Small intestine (tissue), 16 donors: ENCODE data around the gene ANKRD13A. TPM values are rescaled to one million over a fixed set of nuclear protein-coding genes. Genes with fewer than 3 reads are reported as not detected.

Source experiments
- DNase-seq, 2 donors: peaks; one replicate each; pipeline versions ENCODE4 v3.0.0 to v3.0.0-alpha.2; 2013
- FAIRE-seq: peaks from 2 replicates; lab custom pipeline; 2012; peaks lifted over from hg19 to GRCh38; lab: Jason Lieb, UNC
- H3K27ac ChIP-seq, 3 donors: one replicate each; pipeline ENCODE4 v1.5.1; 2013; ENCODE audit warnings: low read length in 2 of 3, mild to moderate bottlenecking in 2 of 3, control low read depth in 1 of 3, inconsistent platforms in 1 of 3, low read depth in 1 of 3, moderate library complexity in 1 of 3
- H3K27me3 ChIP-seq, 3 donors: one replicate each; pipeline ENCODE4 v1.6.1; 2013; ENCODE audit warnings: low read length in 3 of 3, inconsistent platforms in 1 of 3; ENCODE audit not compliant: control insufficient read depth in 3 of 3, insufficient read depth in 3 of 3
- H3K36me3 ChIP-seq, 3 donors: one replicate each; pipeline ENCODE4 v1.6.1; 2013; ENCODE audit warnings: low read length in 3 of 3, inconsistent platforms in 1 of 3, low read depth in 1 of 3, mild to moderate bottlenecking in 1 of 3, moderate library complexity in 1 of 3; ENCODE audit not compliant: control insufficient read depth in 3 of 3, insufficient read depth in 2 of 3
- H3K4me1 ChIP-seq, 3 donors: one replicate each; pipeline ENCODE4 v1.6.1; 2013; ENCODE audit warnings: low read length in 2 of 3, inconsistent platforms in 1 of 3, low read depth in 1 of 3, mild to moderate bottlenecking in 1 of 3, moderate library complexity in 1 of 3; ENCODE audit not compliant: control insufficient read depth in 3 of 3, insufficient read depth in 2 of 3
- H3K4me3 ChIP-seq, 3 donors: one replicate each; pipeline ENCODE4 v1.5.1; 2013; ENCODE audit warnings: low read length in 3 of 3, control low read depth in 1 of 3, inconsistent platforms in 1 of 3, low read depth in 1 of 3, mild to moderate bottlenecking in 1 of 3, moderate library complexity in 1 of 3
- H3K9me3 ChIP-seq, 2 donors: one replicate each; pipeline ENCODE4 v1.6.1; 2013; ENCODE audit warnings: low read depth in 1 of 2, low read length in 1 of 2; ENCODE audit not compliant: control insufficient read depth in 2 of 2, insufficient read depth in 1 of 2
- WGBS, 3 donors: extraction: QIAGEN DNeasy Blood & Tissue Kit; methylation state at CpG; one replicate each; pipeline ENCODE4 v1.1.7; 2013; 5-methylcytosine and 5-hydroxymethylcytosine counted together
- long read RNA-seq, 10 donors: transcript quantifications; one replicate each; lab custom pipeline, GENCODE V29; 2026
- polyA plus RNA-seq, 4 donors: library from polyadenylated mRNA; stranded (reverse) in 3 of 4; unstranded in 1 of 4; fragments of 200-250 nt in 3 of 4; fragments of 120-200 nt in 1 of 4; gene quantifications; one replicate each; pipeline versions ENCODE4 v1.2.1 to v1.2.3, GENCODE V29; 2013
- donor health status: healthy with polysubstance abuse.
- donor health status: control.
- donor health status: control.
- donor health status: Bipolar disorder and iron deficiency.
- donor health status: healthy.

Gene ANKRD13A
- 10 to 100 TPM; 15.5 to 27.5 (median 21.2) TPM for polyA plus RNA-seq
- long read RNA-seq, donor 1, full-length matches to known transcripts = 8 of 8 reads
- long read RNA-seq, donor 1, partial matches to known transcripts = 0 of 8 reads
- long read RNA-seq, donor 1, other reads (novel, unspliced or antisense) = 0 of 8 reads
- long read RNA-seq, donor 2, full-length matches to known transcripts = 1 of 1 reads
- long read RNA-seq, donor 2, partial matches to known transcripts = 0 of 1 reads
- long read RNA-seq, donor 2, other reads (novel, unspliced or antisense) = 0 of 1 reads
- long read RNA-seq, donor 3, partial matches to known transcripts = 0 of 1 reads
- long read RNA-seq, donor 3, other reads (novel, unspliced or antisense) = 0 of 1 reads
- long read RNA-seq, donor 4 = 0 reads
- long read RNA-seq, donor 5 = 0 reads
- long read RNA-seq, donor 6, full-length matches to known transcripts = 5 of 28 reads
- long read RNA-seq, donor 6, partial matches to known transcripts = 9 of 28 reads
- long read RNA-seq, donor 6, other reads (novel, unspliced or antisense) = 14 of 28 reads
- long read RNA-seq, donor 7 = 0 reads
- long read RNA-seq, donor 8 = 0 reads
- long read RNA-seq, donor 9 = 0 reads
- long read RNA-seq, donor 10, full-length matches to known transcripts = 4 of 20 reads
- long read RNA-seq, donor 10, partial matches to known transcripts = 16 of 20 reads
- long read RNA-seq, donor 10, other reads (novel, unspliced or antisense) = 0 of 20 reads

DNA sequence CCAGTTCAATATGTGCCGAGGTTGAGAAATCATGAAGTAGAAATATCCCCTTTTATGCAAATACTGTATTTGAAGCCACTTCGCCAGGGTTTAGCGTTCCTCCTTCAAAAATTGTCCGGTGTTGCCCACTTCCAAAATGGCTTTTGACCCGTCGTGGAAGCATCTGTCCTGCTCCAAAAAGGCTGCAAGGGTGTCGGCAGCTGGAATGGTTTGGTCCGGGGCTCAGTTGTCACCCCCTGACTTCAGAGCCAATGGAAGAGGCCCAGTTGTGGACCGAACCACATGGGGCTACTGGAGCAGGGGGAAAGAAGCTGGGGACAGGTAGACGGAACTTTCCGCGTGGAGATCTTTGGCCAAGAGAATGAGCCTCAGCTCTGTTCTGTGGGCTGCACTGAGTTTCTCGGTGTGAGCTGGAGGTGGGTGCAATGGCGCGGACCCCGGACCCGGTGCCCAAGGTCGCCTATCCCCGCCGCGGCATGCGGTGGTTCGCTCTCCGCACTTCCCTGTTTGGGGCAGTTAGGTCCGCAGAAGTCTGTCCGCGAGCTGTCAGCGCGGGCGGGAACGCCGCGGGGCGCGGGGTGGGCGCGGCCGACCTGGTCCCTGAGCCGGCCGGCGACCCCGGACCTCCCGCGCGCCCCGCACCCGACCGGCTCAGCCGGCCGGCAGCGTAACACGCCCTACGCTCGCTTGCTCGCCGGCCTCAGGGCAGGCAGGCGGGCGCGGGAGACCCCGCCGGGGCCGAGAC, at the start of gene ANKRD13A:
TSS of gene ANKRD13A (plus strand) at position 527 of the 745 bp plus-strand sequence. CDS start 259 bp downstream, outside the sequence.
- Histone ChIP-seq H3K36me3 (peaks cover 0 to 7% (median 0%) of the 10 kb centered on the region in 3 donors), H3K27ac (peak within 1 kb of the TSS; percentile 65 to 94 (median 74)), H3K4me3 (peak within 1 kb of the TSS; percentile 80 to 99 (median 92)), H3K27me3 (no peaks in the 10 kb centered on the region), H3K9me3 (no peaks in the 10 kb centered on the region), H3K4me1 (peaks cover 0 to 26% (median 3%) of the 10 kb centered on the region in 3 donors)
- FAIRE-seq = no peak
- 0% methylated on average over 47 to 62 of the region's 62 CpGs for WGBS, 3 donors
- DNase-seq = peak; percentile 93 to 95

DNA sequence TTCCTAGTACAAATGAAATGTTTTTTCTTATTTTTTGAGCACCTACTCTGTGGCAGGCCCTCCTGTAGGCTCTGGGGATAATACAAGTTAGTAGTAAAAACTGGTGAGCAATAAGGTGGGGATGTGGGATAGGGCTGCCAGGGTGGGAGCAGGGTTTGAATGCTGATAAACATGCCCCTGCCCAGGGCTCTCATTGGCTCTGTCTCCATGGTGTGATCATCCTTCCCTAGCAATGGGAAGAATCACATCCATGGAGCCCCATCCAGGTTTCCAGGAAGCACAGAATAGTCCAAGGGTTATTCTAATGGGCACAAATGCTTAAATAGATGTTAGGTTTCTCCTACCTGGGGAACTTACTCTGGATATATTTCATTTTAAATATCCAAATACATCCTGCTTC, 48.6 kb upstream of the ANKRD13A start:
- no peaks in the 10 kb centered on the region for H3K27me3 ChIP-seq
- H3K27ac ChIP-seq = peak overlapping the region in 2 of 3 donors; percentile 12 to 87
- no peak overlapping the region for H3K4me3 ChIP-seq
- DNase-seq (no peak), FAIRE-seq (no peak)
- H3K36me3 ChIP-seq = peaks cover 18 to 52% (median 19%) of the 10 kb centered on the region in 3 donors
- peaks cover 0 to 48% (median 3%) of the 10 kb centered on the region in 3 donors for H3K4me1 ChIP-seq
- H3K9me3 ChIP-seq = no peaks in the 10 kb centered on the region

DNA sequence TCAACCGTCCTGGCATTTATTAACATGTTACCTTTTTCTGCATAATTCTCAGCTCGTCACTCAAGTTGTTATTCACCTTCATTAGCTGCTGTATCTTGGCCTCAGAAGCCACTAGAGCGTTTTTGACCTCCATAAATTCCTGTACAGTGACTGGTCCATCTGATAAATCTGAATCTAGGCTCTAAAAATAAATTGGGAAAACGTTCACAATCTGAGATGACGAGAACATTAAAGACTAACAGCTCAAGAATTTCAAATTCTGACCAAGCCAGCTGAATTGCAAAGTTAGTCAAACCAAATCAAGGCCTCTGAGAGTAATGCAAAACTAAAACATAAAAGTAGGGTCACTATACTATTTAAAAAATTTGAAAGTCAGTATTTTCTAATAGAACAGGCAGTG, 48.1 kb upstream of the ANKRD13A start:
- DNase-seq (no peak), FAIRE-seq (no peak)
- Histone ChIP-seq H3K4me3 (no peak overlapping the region), H3K9me3 (no peaks in the 10 kb centered on the region), H3K27ac (peak overlapping the region in 2 of 3 donors; percentile 3 to 87), H3K4me1 (peaks cover 0 to 48% (median 3%) of the 10 kb centered on the region in 3 donors), H3K27me3 (no peaks in the 10 kb centered on the region), H3K36me3 (peaks cover 19 to 54% (median 20%) of the 10 kb centered on the region in 3 donors)
- WGBS, 3 donors = 66 to 75% (median 67%) methylated on average over 5 of the region's 5 CpGs

DNA sequence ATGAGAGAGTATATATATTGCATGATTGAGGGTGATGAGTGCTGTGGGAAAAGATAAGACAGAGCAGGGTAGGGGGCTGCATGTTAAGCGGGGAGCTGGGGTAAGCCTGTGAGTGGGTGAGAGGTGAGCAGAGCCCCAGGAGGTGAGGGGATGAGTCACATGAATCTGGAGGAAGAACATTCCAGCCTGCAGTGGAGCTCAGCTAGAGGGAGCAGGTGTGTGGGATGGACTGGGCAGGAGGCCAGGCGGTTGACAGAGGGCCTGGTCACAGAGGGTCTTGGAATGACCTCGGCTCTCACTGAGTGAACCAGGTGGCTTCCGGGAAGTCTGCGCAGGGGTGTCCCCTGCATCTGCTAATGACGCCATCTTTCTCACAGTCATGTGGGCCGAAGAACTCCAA, 47.5 kb upstream of the ANKRD13A start:
- FAIRE-seq (no peak), DNase-seq (no peak)
- no peaks in the 10 kb centered on the region for H3K9me3 ChIP-seq
- WGBS, 3 donors = 66 to 76% (median 74%) methylated on average over 7 of the region's 7 CpGs
- peaks cover 0 to 45% (median 3%) of the 10 kb centered on the region in 3 donors for H3K4me1 ChIP-seq
- peaks cover 20 to 51% (median 22%) of the 10 kb centered on the region in 3 donors for H3K36me3 ChIP-seq
- peak overlapping the region in 2 of 3 donors; percentile 32 to 87 for H3K27ac ChIP-seq
- no peaks in the 10 kb centered on the region for H3K27me3 ChIP-seq
- H3K4me3 ChIP-seq = no peak overlapping the region

DNA sequence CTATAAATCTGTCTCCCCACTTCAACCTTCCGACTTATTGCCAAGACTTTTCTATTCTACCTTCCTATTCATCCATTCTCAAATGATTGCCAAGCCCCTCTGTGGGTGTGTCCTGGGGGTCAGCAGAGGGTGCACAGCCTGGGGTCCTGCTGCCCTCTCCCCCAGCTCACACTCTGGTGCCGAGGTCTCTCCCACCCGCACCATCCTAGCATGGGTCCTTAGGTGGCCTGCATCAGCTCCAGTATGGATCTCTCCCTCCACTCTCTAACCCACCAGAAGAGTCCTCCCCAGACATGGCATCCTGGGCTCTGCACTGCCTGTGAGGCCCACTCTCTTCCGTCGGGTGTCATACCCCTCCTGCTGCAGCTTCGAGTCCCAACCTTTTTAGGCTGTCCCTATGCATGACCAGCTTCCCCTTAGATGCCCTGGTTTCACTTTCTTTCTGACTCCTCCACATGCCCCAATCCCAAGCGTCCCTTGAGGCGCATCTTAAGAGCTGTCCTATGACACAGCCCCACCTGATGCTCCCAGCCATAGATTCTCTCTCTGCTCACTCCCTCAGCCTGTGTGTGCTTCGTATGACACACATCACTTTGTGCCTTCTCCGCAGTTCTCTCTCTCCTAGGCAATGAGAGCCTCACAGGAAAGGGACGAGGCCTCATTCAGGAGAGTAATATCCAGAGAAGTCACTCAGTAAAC, 46.9 kb upstream of the ANKRD13A start:
- Histone ChIP-seq H3K4me1 (peaks cover 0 to 40% (median 3%) of the 10 kb centered on the region in 3 donors), H3K9me3 (no peaks in the 10 kb centered on the region), H3K27me3 (no peaks in the 10 kb centered on the region), H3K36me3 (peaks cover 15 to 49% (median 22%) of the 10 kb centered on the region in 3 donors), H3K4me3 (no peak overlapping the region), H3K27ac (peak overlapping the region in 1 of 3 donors; percentile 38)
- DNase-seq (no peak), FAIRE-seq (no peak)
- WGBS, 3 donors = 80 to 90% (median 82%) methylated on average over 11 of the region's 11 CpGs

DNA sequence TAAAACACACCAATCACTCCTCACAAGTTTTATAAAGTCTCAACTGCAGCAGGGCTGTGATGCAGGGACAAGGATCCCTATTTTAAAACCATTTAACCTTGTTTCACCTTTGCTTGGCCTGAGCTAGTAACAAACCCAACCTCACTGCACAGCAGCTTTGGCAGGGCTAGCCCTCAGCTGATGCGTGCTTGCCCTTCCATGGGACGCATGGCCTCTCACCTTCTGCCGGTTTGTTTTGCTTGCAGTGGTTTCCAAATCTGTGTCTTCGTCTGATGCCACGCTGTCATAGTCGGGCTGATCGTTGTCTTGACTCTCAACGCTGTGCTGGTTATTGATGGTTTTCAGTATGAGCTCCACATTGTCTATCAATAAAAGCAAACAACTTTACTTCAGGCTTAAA, 46.4 kb upstream of the ANKRD13A start:
- peaks cover 0 to 34% (median 3%) of the 10 kb centered on the region in 3 donors for H3K4me1 ChIP-seq
- no peak for FAIRE-seq

DNA sequence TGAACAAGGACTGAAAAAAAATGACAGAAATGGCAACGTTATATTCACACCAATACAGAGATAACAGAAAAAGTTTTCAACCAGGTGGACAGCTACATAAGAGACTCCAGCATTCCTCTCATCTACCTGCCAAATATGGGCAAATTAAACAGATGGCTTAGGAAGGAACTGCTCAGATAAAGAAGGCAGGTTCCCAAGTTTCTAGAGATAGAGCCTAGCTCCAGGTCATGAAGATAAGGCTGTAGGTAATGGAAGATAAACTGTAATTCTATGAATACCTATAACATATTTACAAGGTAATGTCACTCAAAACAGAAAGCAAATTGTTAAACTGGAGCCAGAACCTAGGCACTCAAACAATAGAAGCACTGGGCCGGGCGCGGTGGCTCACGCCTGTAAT, 45.6 kb upstream of the ANKRD13A start:
- peaks cover 0 to 26% (median 0%) of the 10 kb centered on the region in 3 donors for H3K4me1 ChIP-seq
- H3K9me3 ChIP-seq = no peaks in the 10 kb centered on the region
- no peak overlapping the region for H3K27ac ChIP-seq
- H3K27me3 ChIP-seq = no peaks in the 10 kb centered on the region
- no peak overlapping the region for H3K4me3 ChIP-seq
- no peak for FAIRE-seq
- WGBS, 3 donors = 69 to 90% (median 82%) methylated on average over 5 of the region's 5 CpGs
- DNase-seq = no peak
- H3K36me3 ChIP-seq = peaks cover 15 to 50% (median 22%) of the 10 kb centered on the region in 3 donors

More for the DNA sequence above, 46.4 kb upstream of the ANKRD13A start:
- 89 to 95% (median 92%) methylated on average over 8 of the region's 8 CpGs for WGBS, 3 donors
- no peak overlapping the region for H3K27ac ChIP-seq
- H3K36me3 ChIP-seq = peaks cover 15 to 51% (median 20%) of the 10 kb centered on the region in 3 donors
- no peak for DNase-seq
- H3K27me3 ChIP-seq = no peaks in the 10 kb centered on the region
- H3K9me3 ChIP-seq = no peaks in the 10 kb centered on the region
- H3K4me3 ChIP-seq = no peak overlapping the region
